Amygdala (tissue), 56 donors: Measurements from ENCODE around the gene SPDYC.
"Not testable (repeated sequence)": the region's sequence is repeated elsewhere in the genome, so short reads cannot be mapped to it uniquely, and the experiment has no call there.

ENCODE experiments used
- DNase-seq, 56 donors: peaks; one replicate each; lab custom pipeline; 2025; lab: John Stamatoyannopoulos, UW

SPDYC gene

GRCh38 chr11:65165410-65166317 lies 4.4 kb upstream of the SPDYC start:
- no peak for DNase-seq

GRCh38 chr11:65166893-65167292 lies 3.1 kb upstream of the SPDYC start:
- no peak for DNase-seq

GRCh38 chr11:65167656-65168055 lies 2.4 kb upstream of the SPDYC start:
- DNase-seq = no peak

- no peak for DNase-seq
Observed at GRCh38 chr11:65169164-65169641, 830 bp upstream of the SPDYC start.

- no peak for DNase-seq
Observed at GRCh38 chr11:65172600-65172999, 2.6 kb downstream of the SPDYC start.

- not testable (repeated sequence) for DNase-seq
Observed at GRCh38 chr11:65174571-65175010, 4.6 kb downstream of the SPDYC start.

GRCh38 chr11:65180877-65181568 lies 11.0 kb downstream of the SPDYC start:
- DNase-seq = peak in 17 of 56 donors; percentile 13 to 61 (median 32)

- DNase-seq = peak in 26 of 56 donors; percentile 12 to 83 (median 32)
Observed at GRCh38 chr11:65181569-65182257, 11.7 kb downstream of the SPDYC start, which contains the start of gene CAPN1. Gene CAPN1, plus strand, starts transcription at chr11:65181928. Its CDS starts 774 bp downstream, at chr11:65182702.

GRCh38 chr11:65182258-65183170 lies 12.5 kb downstream of the SPDYC start:
- DNase-seq = peak in 11 of 56 donors; percentile 3 to 48 (median 20)

GRCh38 chr11:65183201-65183891 lies 13.3 kb downstream of the SPDYC start:
- DNase-seq = no peak

- DNase-seq = no peak
Observed at GRCh38 chr11:65184146-65184545, 14.1 kb downstream of the SPDYC start.

GRCh38 chr11:65185171-65185570 lies 15.1 kb downstream of the SPDYC start:
- no peak for DNase-seq

GRCh38 chr11:65185869-65186341 lies 15.9 kb downstream of the SPDYC start:
- no peak for DNase-seq

- no peak for DNase-seq
Observed at GRCh38 chr11:65186701-65187100, 16.7 kb downstream of the SPDYC start.

- no peak for DNase-seq
Observed at GRCh38 chr11:65187146-65187675, 17.2 kb downstream of the SPDYC start.

GRCh38 chr11:65187971-65188461 lies 18.0 kb downstream of the SPDYC start:
- DNase-seq = no peak

GRCh38 chr11:65188486-65188885 lies 18.5 kb downstream of the SPDYC start:
- no peak for DNase-seq

- no peak for DNase-seq
Observed at GRCh38 chr11:65189191-65189590, 19.2 kb downstream of the SPDYC start.
